HepG2 (cell line): Measurements from ENCODE around the gene NUP93.

Source experiments
- BHLHE40 ChIP-seq: IDR thresholded peaks from 2 replicates; pipeline ENCODE4 v1.6.1; 2011; ENCODE audit warnings: low read length, improper control_type of control experiment
- RAD21 ChIP-seq: fragments of 450-650 bp; formaldehyde crosslinking; IDR thresholded peaks from 2 replicates; pipeline ENCODE4 v1.5.0; 2020; ENCODE audit warnings: mild to moderate bottlenecking
- SRSF9 ChIP-seq: fragments of 200-400 bp; formaldehyde crosslinking; IDR thresholded peaks from 2 replicates; pipeline ENCODE4 v1.6.1; 2018; ENCODE audit warnings: borderline replicate concordance, mild to moderate bottlenecking, low read depth, low read length; ENCODE audit not compliant: insufficient read depth, poor library complexity, severe bottlenecking
- ZEB1 ChIP-seq: IDR thresholded peaks from 2 replicates; pipeline ENCODE4 v1.6.1; 2012; ENCODE audit warnings: mild to moderate bottlenecking, low read depth, inconsistent platforms; ENCODE audit not compliant: insufficient replicate concordance
- ZZZ3 ChIP-seq: sonication (generic); formaldehyde crosslinking; IDR thresholded peaks from 2 replicates; pipeline ENCODE4 v1.4.0; 2020; ENCODE audit warnings: missing genetic modification reagents, mild to moderate bottlenecking, borderline replicate concordance
- TF ChIP-seq, protein P1 (sequence below), 2 experiments: sonication (generic) in 1 of 2; formaldehyde crosslinking in 1 of 2; IDR thresholded peaks; 2 replicates each; pipeline versions ENCODE4 v1.4.0 to v1.6.1; 2018 to 2020; ENCODE audit warnings: missing genetic modification reagents in 2 of 2, borderline replicate concordance in 1 of 2, low read depth in 1 of 2, mild to moderate bottlenecking in 1 of 2, missing biosample characterization in 1 of 2
- TF ChIP-seq, protein P2 (sequence below): sonication (generic); formaldehyde crosslinking; IDR thresholded peaks from 2 replicates; pipeline ENCODE4 v1.4.0; 2020; ENCODE audit warnings: missing genetic modification reagents

DNA sequence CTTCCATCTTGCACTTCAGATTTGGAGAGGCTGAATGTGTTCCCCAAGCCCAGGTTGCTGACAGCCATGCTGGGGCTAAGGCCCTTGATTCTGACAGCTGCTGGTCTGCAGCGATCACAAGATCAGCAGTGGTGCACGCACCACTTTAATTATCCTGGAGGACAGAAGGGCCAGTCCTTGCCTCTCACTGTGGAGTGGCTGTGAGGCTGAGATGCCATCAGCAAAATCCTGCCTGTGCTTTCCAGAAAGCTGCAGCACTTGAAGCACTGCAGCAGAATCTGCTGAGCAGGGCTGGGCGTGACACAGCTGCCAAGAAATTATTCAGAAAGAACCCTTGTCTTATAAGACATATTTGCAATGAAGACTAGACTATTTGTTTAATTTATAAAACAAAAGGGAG, 37.1 kb downstream of the NUP93 start:
- TF ChIP-seq ZZZ3 (CRISPR knock-in tag) (no peak), ZEB1 (no peak), RAD21 (CRISPR knock-in tag) (no peak), SRSF9 (no peak), BHLHE40 (no peak)
- TF ChIP-seq, protein P1, sequence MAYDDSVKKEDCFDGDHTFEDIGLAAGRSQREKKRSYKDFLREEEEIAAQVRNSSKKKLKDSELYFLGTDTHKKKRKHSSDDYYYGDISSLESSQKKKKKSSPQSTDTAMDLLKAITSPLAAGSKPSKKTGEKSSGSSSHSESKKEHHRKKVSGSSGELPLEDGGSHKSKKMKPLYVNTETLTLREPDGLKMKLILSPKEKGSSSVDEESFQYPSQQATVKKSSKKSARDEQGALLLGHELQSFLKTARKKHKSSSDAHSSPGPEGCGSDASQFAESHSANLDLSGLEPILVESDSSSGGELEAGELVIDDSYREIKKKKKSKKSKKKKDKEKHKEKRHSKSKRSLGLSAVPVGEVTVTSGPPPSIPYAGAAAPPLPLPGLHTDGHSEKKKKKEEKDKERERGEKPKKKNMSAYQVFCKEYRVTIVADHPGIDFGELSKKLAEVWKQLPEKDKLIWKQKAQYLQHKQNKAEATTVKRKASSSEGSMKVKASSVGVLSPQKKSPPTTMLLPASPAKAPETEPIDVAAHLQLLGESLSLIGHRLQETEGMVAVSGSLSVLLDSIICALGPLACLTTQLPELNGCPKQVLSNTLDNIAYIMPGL (CRISPR knock-in tag; IDR thresholded peaks at IDR 0.05; ENCODE audit: borderline replicate concordance in 1 of 2, low read depth in 1 of 2): no peak
- TF ChIP-seq, protein P2, sequence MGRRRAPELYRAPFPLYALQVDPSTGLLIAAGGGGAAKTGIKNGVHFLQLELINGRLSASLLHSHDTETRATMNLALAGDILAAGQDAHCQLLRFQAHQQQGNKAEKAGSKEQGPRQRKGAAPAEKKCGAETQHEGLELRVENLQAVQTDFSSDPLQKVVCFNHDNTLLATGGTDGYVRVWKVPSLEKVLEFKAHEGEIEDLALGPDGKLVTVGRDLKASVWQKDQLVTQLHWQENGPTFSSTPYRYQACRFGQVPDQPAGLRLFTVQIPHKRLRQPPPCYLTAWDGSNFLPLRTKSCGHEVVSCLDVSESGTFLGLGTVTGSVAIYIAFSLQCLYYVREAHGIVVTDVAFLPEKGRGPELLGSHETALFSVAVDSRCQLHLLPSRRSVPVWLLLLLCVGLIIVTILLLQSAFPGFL (CRISPR knock-in tag): no peak
